SK-N-MC (cell line): ENCODE measurements around the gene SYNJ2.

Experiments
- EZH2 ChIP-seq: fragments of 200-600 bp; sonication (generic); IDR thresholded peaks from one replicate; pipeline ENCODE4 v1.6.1; 2017; ENCODE audit warnings: antibody characterized with exemption
- FOXP2 ChIP-seq: optimal IDR thresholded peaks from 2 replicates; pipeline ENCODE3; 2011; ENCODE audit warnings: mild to moderate bottlenecking, moderate library complexity; ENCODE audit not compliant: insufficient read depth; ENCODE audit errors: extremely low read length, control extremely low read depth
- POLR2AphosphoS5 ChIP-seq: IDR thresholded peaks from 2 replicates; pipeline ENCODE4 v1.6.1; 2012; ENCODE audit warnings: mild to moderate bottlenecking, low read depth, low read length, borderline replicate concordance

DNA sequence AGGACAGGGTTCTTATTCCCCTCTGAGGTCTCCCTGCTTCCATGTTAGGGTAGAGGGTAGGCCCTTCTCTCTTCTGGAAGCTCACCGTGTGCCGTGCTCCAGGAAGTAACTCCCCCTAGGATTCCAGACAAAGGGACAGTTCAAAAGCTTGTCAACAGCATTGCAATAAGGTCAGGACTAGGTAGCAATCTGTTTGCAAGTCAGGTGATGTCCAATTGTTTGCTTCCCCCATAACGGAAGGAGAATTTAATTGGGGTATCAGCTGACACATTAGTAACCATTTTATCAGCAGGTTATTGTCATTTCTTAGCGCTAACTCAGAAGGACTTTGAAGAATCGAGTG lies 41.9 kb downstream of the SYNJ2 start:
- TF ChIP-seq EZH2: no peak
- no peak for TF ChIP-seq POLR2AphosphoS5
- no peak for TF ChIP-seq FOXP2
